Spleen (tissue), 7 donors: ENCODE data around the gene LIN7C.

Source experiments
- POLR2A ChIP-seq, 3 donors: fragments of 450-650 bp; IDR thresholded peaks; one replicate each; pipeline ENCODE4 v1.5.1; 2017; ENCODE audit warnings: antibody characterized with exemption in 3 of 3, mild to moderate bottlenecking in 1 of 3
- TF ChIP-seq, protein P1 (sequence below), 11 experiments: fragments of 200-600 bp in 7 of 11; fragments of 450-650 bp in 4 of 11; sonication (generic) in 4 of 11; IDR thresholded peaks in 8 of 11; conservative IDR thresholded peaks in 3 of 11; 1 replicate in 7 of 11; 2 replicates in 4 of 11; pipeline versions ENCODE4 v1.4.0 to v1.8.0; 2016 to 2021; ENCODE audit warnings: antibody characterized with exemption in 11 of 11, inconsistent platforms in 4 of 11, mild to moderate bottlenecking in 1 of 11
- donor health status: DM: no; HTN: no; CAD: no; lungs with moderate emphysema.
- donor health status: DM: no; HTN: no; CAD: no.
- donor health status: DM: no; HTN: no; CAD: no.

DNA sequence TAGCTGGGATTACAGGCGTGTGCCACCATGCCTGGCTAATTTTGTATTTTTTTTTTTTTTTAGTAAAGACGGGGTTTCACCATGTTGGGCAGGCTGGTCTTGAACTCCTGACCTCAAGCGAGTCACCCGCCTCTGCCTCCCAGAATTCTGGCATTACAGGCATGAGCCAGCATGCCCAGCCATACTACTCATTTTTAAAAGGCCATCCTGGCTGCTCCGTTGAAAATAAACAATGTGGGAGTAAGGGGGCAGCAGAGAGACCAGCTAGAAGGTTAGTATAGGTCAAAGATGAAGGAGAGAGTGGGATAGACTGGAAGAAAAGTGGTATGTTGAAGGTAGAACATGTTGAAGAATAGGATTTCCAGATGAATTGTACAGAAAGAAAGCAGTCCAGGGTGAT lies 17.6 kb upstream of the LIN7C start:
- no peak for TF ChIP-seq POLR2A (IDR thresholded peaks at IDR 0.05)
- TF ChIP-seq, protein P1, sequence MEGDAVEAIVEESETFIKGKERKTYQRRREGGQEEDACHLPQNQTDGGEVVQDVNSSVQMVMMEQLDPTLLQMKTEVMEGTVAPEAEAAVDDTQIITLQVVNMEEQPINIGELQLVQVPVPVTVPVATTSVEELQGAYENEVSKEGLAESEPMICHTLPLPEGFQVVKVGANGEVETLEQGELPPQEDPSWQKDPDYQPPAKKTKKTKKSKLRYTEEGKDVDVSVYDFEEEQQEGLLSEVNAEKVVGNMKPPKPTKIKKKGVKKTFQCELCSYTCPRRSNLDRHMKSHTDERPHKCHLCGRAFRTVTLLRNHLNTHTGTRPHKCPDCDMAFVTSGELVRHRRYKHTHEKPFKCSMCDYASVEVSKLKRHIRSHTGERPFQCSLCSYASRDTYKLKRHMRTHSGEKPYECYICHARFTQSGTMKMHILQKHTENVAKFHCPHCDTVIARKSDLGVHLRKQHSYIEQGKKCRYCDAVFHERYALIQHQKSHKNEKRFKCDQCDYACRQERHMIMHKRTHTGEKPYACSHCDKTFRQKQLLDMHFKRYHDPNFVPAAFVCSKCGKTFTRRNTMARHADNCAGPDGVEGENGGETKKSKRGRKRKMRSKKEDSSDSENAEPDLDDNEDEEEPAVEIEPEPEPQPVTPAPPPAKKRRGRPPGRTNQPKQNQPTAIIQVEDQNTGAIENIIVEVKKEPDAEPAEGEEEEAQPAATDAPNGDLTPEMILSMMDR (IDR thresholded peaks at IDR 0.05 in 8 of 11, conservative IDR thresholded peaks at IDR 0.05 in 3 of 11): no peak
